ENCODE data around the gene NELFB.

Gene NELFB

DNA sequence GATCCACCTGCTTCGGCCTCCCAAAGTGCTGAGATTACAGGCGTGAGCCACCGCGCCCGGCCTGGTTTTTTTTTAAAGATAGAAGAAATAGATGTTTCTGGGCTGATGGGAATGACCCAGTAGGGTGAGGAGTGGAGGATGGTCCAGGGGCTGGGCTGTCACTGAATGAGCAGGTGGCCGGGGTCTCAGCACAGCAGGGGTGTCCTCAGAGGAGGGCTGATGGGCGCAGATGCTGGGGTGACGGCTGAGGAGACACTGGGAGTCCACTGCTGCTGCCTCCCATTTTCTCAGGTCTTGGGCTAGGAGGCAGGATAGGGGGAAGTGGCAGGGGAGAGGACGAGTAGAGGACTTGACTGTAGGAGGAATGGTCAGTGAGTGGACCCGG is 20.1 kb downstream of the NELFB start:
- no peak for DNase-seq (ENCODE audit: low read depth)

DNA sequence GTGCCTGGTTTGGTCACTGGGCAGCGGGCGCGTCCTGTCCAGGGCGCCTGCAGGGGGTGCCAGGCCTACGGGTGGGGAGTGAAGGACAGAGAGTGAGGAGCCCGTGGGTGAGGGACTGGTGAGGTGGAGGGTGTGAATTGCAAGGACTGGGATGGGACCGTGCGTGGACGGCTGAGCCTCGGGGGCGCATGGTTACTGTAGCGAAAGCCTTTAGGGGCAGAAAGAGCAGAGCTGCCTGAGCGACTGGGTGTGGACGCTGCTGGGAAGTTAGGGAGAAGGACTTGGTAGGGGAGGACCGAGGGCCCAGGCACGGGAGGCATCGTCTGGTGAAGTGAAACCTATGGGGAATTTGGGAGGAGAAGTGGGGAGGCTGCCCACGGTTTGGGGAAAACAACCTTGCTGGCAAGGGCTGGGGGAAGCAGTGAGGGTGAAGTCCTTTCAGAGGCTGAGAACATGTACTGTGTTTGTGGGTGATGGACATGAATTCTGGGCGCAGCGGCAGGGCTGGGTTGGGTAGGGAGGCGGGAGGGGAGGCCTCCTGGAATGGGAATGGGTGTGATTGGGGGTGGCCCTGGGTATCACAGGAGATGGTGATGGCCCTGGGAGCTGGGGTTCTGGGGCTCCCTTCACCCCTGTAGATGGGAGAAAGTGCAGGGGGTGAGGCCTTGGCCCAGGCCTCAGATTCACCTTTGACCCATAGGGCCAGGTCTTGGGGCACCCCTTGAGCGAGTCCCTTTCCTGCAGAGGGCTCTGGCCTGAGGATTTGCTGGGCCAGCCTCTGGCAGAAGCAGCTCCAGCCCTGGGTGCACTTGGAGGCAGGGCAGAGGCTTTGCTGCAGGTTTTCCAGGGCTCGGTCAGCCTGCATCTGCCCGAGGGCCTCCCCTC is 20.7 kb downstream of the NELFB start:
- TF ChIP-seq, protein P1, sequence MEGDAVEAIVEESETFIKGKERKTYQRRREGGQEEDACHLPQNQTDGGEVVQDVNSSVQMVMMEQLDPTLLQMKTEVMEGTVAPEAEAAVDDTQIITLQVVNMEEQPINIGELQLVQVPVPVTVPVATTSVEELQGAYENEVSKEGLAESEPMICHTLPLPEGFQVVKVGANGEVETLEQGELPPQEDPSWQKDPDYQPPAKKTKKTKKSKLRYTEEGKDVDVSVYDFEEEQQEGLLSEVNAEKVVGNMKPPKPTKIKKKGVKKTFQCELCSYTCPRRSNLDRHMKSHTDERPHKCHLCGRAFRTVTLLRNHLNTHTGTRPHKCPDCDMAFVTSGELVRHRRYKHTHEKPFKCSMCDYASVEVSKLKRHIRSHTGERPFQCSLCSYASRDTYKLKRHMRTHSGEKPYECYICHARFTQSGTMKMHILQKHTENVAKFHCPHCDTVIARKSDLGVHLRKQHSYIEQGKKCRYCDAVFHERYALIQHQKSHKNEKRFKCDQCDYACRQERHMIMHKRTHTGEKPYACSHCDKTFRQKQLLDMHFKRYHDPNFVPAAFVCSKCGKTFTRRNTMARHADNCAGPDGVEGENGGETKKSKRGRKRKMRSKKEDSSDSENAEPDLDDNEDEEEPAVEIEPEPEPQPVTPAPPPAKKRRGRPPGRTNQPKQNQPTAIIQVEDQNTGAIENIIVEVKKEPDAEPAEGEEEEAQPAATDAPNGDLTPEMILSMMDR (IDR thresholded peaks at IDR 0.05; ENCODE audit: control insufficient read depth, extremely low read depth, insufficient read depth): no peak
- no peak overlapping the region for H3K4me3 ChIP-seq (ENCODE audit: low read depth, low read length)
- no peak for DNase-seq (ENCODE audit: low read depth)

More for the DNA sequence above, 20.1 kb downstream of the NELFB start:
- H3K4me3 ChIP-seq (ENCODE audit: low read depth, low read length): no peak overlapping the region
- TF ChIP-seq, protein P1 (IDR thresholded peaks at IDR 0.05; ENCODE audit: control insufficient read depth, extremely low read depth, insufficient read depth): no peak

DNA sequence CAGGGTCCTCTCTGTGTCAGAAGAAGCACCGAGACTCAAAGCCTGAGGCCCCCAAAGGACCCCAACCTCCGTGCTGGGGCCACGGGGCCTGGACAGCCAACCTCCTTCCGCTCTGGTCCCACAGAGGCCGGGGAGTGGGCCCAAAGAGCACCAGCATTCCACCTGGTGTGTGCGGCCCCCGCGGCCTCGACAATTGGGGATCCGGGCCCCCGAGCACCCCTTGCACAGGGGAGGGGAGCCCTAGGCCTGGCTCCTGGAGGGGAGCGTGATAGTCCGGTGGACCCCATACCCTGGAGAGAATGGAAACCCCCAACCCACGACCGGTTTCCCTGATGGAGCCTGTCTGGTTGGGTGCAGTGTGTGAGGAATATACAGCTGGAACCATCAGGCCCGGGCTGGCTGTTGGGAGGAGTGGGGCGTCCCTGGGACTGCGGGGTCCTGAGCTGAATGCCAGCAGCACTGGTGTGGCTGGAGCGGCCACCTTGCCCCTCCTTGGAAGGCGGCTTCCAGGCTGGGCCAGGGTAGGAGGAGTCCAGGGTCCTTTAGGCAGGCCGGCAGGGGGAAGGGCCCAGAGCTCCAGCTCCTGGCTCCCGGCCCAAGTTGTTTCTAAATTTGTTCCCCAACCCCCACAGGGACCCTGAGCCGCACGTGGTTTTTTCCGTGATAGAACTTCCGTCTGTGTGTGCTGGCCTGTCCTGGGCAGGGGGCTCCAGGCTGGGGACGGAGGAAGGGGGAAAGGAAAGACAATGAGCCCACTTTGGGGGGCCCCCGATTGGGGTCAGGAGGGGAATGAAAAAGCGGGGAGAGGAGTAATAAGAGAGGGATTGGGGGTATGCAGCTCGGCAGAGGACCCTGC is 21.6 kb downstream of the NELFB start:
- TF ChIP-seq, protein P1 (IDR thresholded peaks at IDR 0.05; ENCODE audit: control insufficient read depth, extremely low read depth, insufficient read depth): no peak
- no peak for DNase-seq (ENCODE audit: low read depth)
- no peak overlapping the region for H3K4me3 ChIP-seq (ENCODE audit: low read depth, low read length)

DNA sequence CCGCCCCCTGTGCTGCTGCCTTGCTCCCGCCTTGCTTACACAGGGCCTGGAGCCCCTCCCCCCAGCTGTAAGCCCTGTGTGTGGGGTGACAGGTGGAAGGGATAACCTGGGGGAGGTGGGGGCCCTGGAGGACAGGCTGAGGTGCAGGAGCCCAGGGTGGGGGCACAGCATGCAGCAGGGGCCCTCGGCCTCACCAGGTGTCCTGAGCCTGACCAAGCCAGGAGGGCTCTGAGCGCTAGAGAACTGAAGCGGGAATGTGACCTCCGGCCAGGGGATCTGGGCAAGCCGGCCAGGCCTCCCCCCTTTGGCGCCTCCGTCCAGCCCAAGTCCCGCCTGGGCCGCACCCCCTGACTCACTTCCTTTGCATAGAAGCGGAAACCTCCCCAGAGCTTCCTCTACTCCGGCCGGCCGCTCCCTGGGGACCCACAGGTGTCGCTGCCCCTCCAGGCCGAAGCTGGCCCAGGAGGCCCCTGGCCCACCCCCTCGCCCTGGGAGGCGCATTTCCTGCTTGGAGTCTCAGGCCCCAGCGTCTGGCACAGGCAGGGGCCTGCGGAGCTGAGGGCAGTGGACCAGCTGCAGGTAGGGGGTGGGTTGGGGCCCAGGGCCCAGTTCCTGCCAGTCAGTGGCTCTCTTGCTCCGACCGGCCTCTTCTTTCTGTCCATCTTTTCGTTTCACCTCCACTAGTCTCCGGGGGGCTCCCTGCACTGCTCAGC is 22.4 kb downstream of the NELFB start, which contains the start of gene TOR4A:
Gene TOR4A, plus strand, starts transcription at position 398 of the 713 bp plus-strand sequence. CDS start 964 bp downstream, outside the sequence.
- no peak for DNase-seq (ENCODE audit: low read depth)
- TF ChIP-seq, protein P1 (IDR thresholded peaks at IDR 0.05; ENCODE audit: control insufficient read depth, extremely low read depth, insufficient read depth): no peak
- H3K4me3 ChIP-seq (ENCODE audit: low read depth, low read length): no peak within 1 kb of the TSS

DNA sequence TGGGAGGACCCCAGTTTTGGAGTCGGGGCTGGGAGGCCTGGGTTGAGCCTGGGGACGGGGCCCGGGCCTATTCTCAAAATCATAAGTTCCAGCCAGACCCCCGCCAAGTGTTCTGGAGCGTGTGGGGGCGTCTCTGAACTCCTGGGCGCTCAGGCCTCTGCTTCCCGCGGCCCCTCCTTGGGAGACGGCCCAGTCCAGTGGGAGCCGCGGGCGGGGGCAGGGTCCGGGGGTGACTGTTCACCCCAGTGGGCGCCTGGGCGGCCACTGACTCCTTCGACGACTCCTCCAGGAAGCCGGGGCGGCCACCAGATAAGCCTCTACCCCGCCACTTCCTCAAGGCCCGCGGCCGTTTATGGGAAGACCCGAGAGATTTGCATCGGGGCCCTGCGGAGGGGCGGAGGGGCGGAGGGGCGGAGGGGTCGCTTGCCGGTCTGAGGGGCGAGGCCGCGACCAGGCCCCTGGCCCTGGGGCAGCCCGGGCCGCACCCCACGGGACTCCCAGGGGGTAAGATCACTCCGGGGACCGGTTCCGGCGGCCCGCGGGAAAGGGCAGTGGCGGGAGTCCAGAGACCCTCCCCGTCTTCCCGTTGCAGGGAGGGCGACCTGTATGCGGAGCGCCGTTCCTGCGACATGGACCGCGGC is 23.1 kb downstream of the NELFB start:
- TF ChIP-seq, protein P1 (IDR thresholded peaks at IDR 0.05; ENCODE audit: control insufficient read depth, extremely low read depth, insufficient read depth): no peak
- no peak for DNase-seq (ENCODE audit: low read depth)
- no peak overlapping the region for H3K4me3 ChIP-seq (ENCODE audit: low read depth, low read length)

All from LNCaP clone FGC (cell line).